ENCODE results near the gene GMCL1. TPM values are rescaled to one million over a fixed set of nuclear protein-coding genes. Genes with fewer than 3 reads are reported as not detected.
A peak's percentile ranks its signal among the peaks of the same experiment; 100 is the strongest.

GMCL1 gene
- total and polyA plus RNA-seq, 9 of the 15 experiments (the other 6 are each of a cell fraction or from before 2014, with no cell fraction given), result 7.0 to 27.3 (median 15.4) TPM

GRCh38 chr2:69911985-69912563 is 82.6 kb downstream of the GMCL1 start:
- no peak for ATAC-seq
- no peaks in the 10 kb centered on the region for H3K9me3 ChIP-seq (replicated peaks; ENCODE audit: control insufficient read depth, insufficient read depth, low read depth, low read length)
- no peak overlapping the region for H3K4me2 ChIP-seq (ENCODE audit: insufficient read depth, low read length)
- H3K9ac ChIP-seq (ENCODE audit: insufficient read depth in 1 of 2, low read depth in 2 of 2, low read length in 2 of 2), result peak overlapping the region in 1 of 2 experiments; percentile 88; a peak in 1 of 4 replicates
- H3K27ac ChIP-seq (ENCODE audit: extremely low read depth, low read depth, low read length), result no peak overlapping the region
- ChIA-PET POLR2A (interaction anchor here (0.5 to 5.5 kb wide), 5 partner anchors 173 to 382 kb away, joined by 3 to 80 read pairs (median 4); partner anchors contain the start of gene PCBP1), CTCF (ENCODE audit: low intra/inter-chr PET ratio) (interaction anchor here (0.6 to 4.2 kb wide), 8 partner anchors 150 to 565 kb away, joined by 3 to 30 read pairs (median 6); partner anchors contain the start of genes FAM136A and PCBP1)
- H3K27me3 ChIP-seq (ENCODE audit: control insufficient read depth in 2 of 2, insufficient read depth in 2 of 2, low read length in 2 of 2), result no peaks in the 10 kb centered on the region
- peak; percentile 58 for FAIRE-seq
- 4% methylated on average over 2 of the region's 2 CpGs for WGBS (ENCODE audit: insufficient coverage, low coverage, missing lambda C conversion rate)
- DNase-seq (ENCODE audit: extremely low read depth in 1 of 4, low spot score in 3 of 4), result peak in 2 of 4 experiments; percentile 39 to 75
- no peak overlapping the region for H2AFZ ChIP-seq (ENCODE audit: low read depth, low read length)
- no TSS peak for BruUV-seq (replicated peaks)
- H3K79me2 ChIP-seq (ENCODE audit: control insufficient read depth, insufficient read depth, low read length), result peaks cover 38% of the 10 kb centered on the region
- H3K4me3 ChIP-seq, result no peak overlapping the region
- peaks cover 8 to 15% of the 10 kb centered on the region in 2 experiments for H3K4me1 ChIP-seq (replicated peaks in 1 of 2; ENCODE audit: control insufficient read depth in 2 of 2, insufficient read depth in 2 of 2, low read length in 2 of 2)
- no peaks in the 10 kb centered on the region for H4K20me1 ChIP-seq (replicated peaks; ENCODE audit: control insufficient read depth, insufficient read depth, low read length)
- no peaks in the 10 kb centered on the region for H3K9me1 ChIP-seq (ENCODE audit: control insufficient read depth, insufficient read depth, low read length)
- H3K36me3 ChIP-seq (ENCODE audit: control insufficient read depth, insufficient read depth, low read length), result peaks cover 48% of the 10 kb centered on the region
- intact Hi-C loops (cut with micrococcal nuclease), result loop anchor here (2.0 to 10.0 kb wide), 5 partner anchors 187 to 389 kb away; partner anchors contain the start of genes AAK1 and C2orf42
- in situ Hi-C loops (cut with MboI), result loop anchor here (10.0 to 25.0 kb wide), 2 partner anchors 393 to 725 kb away; partner anchors contain the start of gene FAM136A
- TF ChIP-seq EP400 (IDR thresholded peaks at IDR 0.05) (peak; percentile 28; the same call in 1 of the 2 replicates), E2F8 (IDR thresholded peaks at IDR 0.05; ENCODE audit: low read depth, partially characterized antibody) (peak; percentile 25), NR2C1 (IDR thresholded peaks at IDR 0.05) (0 out of 2 replicates have a peak, but pooled peaks have one; percentile 9), NR2C1 (tag; IDR thresholded peaks at IDR 0.05) (no peak), SMC3 (conservative IDR thresholded peaks at IDR 0.05; ENCODE audit: insufficient read depth, low read depth, low read length) (0 out of 2 replicates have a peak, but pooled peaks have one; percentile 26), POLR2H (tag; IDR thresholded peaks at IDR 0.05; ENCODE audit: low read depth) (0 out of 2 replicates have a peak, but pooled peaks have one; percentile 15), VEZF1 (CRISPR knock-in tag; IDR thresholded peaks at IDR 0.05) (peak; percentile 10; the same call in 1 of the 2 replicates), MNT (conservative IDR thresholded peaks at IDR 0.05) (0 out of 4 replicates have a peak, but pooled peaks of 1 of the 2 experiments have one; percentile 31), AFF1 (IDR thresholded peaks at IDR 0.05; ENCODE audit: low read depth in 1 of 2, partially characterized antibody in 2 of 2) (peak in 1 of 2 experiments; percentile 40)
